ENCODE data around the gene SMAD3.
"Not testable (repeated sequence)": the region's sequence is repeated elsewhere in the genome, so short reads cannot be mapped to it uniquely, and the experiment has no call there.

Gene SMAD3

DNA sequence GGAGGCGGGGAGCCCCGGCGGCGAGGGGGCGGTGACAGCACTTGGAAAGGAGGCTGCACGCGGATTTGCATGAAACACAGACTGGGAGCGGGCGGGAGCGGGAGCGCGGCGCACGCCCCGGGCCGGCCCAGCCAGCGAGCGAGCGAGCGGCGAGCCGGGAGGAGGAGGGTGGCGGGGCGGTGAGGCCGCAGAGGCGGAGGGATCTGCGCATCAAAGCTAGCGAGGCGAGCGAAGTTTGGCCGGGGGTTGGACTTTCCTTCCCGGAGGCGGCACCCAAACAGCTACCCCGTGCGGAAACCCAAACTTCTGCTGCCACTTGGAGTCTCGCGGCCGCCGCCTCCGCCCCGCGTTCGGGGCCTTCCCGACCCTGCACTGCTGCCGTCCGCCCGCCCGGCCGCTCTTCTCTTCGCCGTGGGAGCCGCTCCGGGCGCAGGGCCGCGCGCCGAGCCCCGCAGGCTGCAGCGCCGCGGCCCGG is at the start of gene SMAD3:
Gene SMAD3, plus strand, starts transcription at position 72 of the 475 bp plus-strand sequence. CDS start 553 bp downstream, outside the sequence.
- peaks cover 37% of the 10 kb centered on the region for H4K20me1 ChIP-seq
- peak within 1 kb of the TSS; percentile 96 for H3K27ac ChIP-seq
- H3K4me2 ChIP-seq, result peak within 1 kb of the TSS; percentile 98
- peak within 1 kb of the TSS; percentile 91 for H3K4me3 ChIP-seq
- H3K9ac ChIP-seq, result peak within 1 kb of the TSS; percentile 98
- H3K4me1 ChIP-seq, result peaks cover 47% of the 10 kb centered on the region
- H3K9me3 ChIP-seq, result no peaks in the 10 kb centered on the region
- no peaks in the 10 kb centered on the region for H3K27me3 ChIP-seq
- H3K36me3 ChIP-seq, result peaks cover 13% of the 10 kb centered on the region; the same call in 1 of the 2 replicates
- no peak for TF ChIP-seq Cebpa-rat (IDR thresholded peaks at IDR 0.05)

GRCh38 chr15:67017311-67017710 is 48.1 kb upstream of the SMAD3 start:
- Histone ChIP-seq H3K27ac (no peak overlapping the region), H3K4me2 (peak overlapping the region; percentile 59), H3K27me3 (no peaks in the 10 kb centered on the region), H3K9me3 (no peaks in the 10 kb centered on the region), H3K36me3 (no peaks in the 10 kb centered on the region), H3K4me1 (peaks cover 41% of the 10 kb centered on the region), H4K20me1 (no peaks in the 10 kb centered on the region), H3K9ac (no peak overlapping the region), H3K4me3 (no peak overlapping the region)
- no peak for TF ChIP-seq Cebpa-rat (IDR thresholded peaks at IDR 0.05)

- Histone ChIP-seq H3K4me2 (peak overlapping the region; percentile 59), H3K4me3 (no peak overlapping the region), H3K9me3 (no peaks in the 10 kb centered on the region), H3K36me3 (no peaks in the 10 kb centered on the region), H3K4me1 (peaks cover 40% of the 10 kb centered on the region), H3K27me3 (no peaks in the 10 kb centered on the region), H3K9ac (0 out of 2 replicates have a peak overlapping the region, but pooled peaks have one; percentile 7), H3K27ac (no peak overlapping the region), H4K20me1 (no peaks in the 10 kb centered on the region)
- TF ChIP-seq Cebpa-rat (IDR thresholded peaks at IDR 0.05), result no peak
Measured at GRCh38 chr15:67018026-67018425, 47.4 kb upstream of the SMAD3 start.

DNA sequence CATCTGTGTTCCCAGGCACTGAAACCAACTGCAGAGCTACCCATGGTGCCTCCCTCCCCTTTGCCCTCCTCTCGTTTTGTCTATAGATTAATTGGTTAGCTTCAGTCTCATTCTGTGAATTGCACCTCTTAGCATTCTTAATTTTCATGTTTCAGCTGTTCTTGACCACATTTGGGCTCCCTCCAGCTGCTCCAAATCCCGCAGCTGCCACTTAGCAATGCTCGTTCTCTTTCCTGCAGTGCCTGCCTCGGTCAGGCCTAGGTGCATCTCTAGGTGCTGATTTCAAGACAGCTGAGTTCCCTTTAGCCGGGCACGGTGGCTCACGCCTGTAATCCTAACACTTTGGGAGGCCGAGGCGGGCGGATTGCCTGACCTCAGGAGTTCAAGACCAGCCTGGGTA is 47.0 kb upstream of the SMAD3 start:
- Histone ChIP-seq H4K20me1 (no peaks in the 10 kb centered on the region), H3K36me3 (no peaks in the 10 kb centered on the region), H3K27ac (no peak overlapping the region), H3K9me3 (no peaks in the 10 kb centered on the region), H3K4me1 (peaks cover 36% of the 10 kb centered on the region), H3K4me2 (peak overlapping the region; percentile 59), H3K4me3 (no peak overlapping the region), H3K9ac (0 out of 2 replicates have a peak overlapping the region, but pooled peaks have one; percentile 7), H3K27me3 (no peaks in the 10 kb centered on the region)
- TF ChIP-seq Cebpa-rat (IDR thresholded peaks at IDR 0.05), result no peak

GRCh38 chr15:67019069-67019468 is 46.3 kb upstream of the SMAD3 start:
- TF ChIP-seq Cebpa-rat (IDR thresholded peaks at IDR 0.05), result no peak
- H3K4me3 ChIP-seq, result no peak overlapping the region
- H3K36me3 ChIP-seq, result no peaks in the 10 kb centered on the region
- H4K20me1 ChIP-seq, result no peaks in the 10 kb centered on the region
- no peak overlapping the region for H3K27ac ChIP-seq
- no peak overlapping the region for H3K9ac ChIP-seq
- peaks cover 32% of the 10 kb centered on the region for H3K4me1 ChIP-seq
- no peak overlapping the region for H3K4me2 ChIP-seq
- no peaks in the 10 kb centered on the region for H3K27me3 ChIP-seq
- H3K9me3 ChIP-seq, result no peaks in the 10 kb centered on the region

DNA sequence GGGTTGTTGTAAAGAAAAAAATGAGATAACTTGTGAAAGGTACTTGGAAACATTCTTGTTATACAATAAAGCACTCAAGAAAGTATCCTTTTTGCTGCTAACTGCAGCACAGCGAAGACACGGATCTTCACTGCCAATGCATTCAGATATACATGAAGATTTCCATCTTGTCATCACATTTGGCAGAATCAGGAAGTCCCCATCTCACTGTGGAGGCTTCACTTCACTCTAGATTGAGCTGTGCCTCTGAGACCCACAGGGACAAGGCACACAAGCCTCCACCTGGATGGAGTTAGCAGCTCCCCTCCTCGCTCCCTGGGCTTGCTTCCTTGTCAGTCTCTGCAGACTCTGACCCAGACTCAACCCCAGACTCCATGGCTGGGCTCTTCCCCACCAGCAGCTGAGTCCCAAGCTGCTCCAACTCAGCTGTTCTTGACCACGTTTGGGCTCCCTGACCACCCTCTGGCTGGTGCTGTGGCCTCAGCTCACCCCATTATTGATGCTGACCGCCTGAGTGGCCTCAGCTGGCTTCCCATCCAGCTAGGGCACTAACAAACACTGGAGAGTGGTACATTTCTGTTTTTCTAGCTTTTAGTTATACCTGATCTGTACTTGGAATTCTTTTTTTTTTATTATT is 45.4 kb upstream of the SMAD3 start:
- Histone ChIP-seq H3K4me2 (no peak overlapping the region), H3K4me3 (no peak overlapping the region), H3K9ac (no peak overlapping the region), H3K27ac (no peak overlapping the region), H3K27me3 (no peaks in the 10 kb centered on the region), H3K36me3 (no peaks in the 10 kb centered on the region), H3K4me1 (peaks cover 36% of the 10 kb centered on the region), H3K9me3 (no peaks in the 10 kb centered on the region), H4K20me1 (no peaks in the 10 kb centered on the region)
- TF ChIP-seq Cebpa-rat (IDR thresholded peaks at IDR 0.05), result no peak

- not testable (repeated sequence) for H3K9me3 ChIP-seq, H4K20me1 ChIP-seq, H3K4me3 ChIP-seq, H3K36me3 ChIP-seq, H3K4me2 ChIP-seq, H3K27me3 ChIP-seq, H3K9ac ChIP-seq, H3K27ac ChIP-seq
- peaks cover 42% of the 10 kb centered on the region for H3K4me1 ChIP-seq
Measured at GRCh38 chr15:67020668-67021067, 44.7 kb upstream of the SMAD3 start.

GRCh38 chr15:67021455-67021854 is 43.9 kb upstream of the SMAD3 start:
- H3K27me3 ChIP-seq, result no peaks in the 10 kb centered on the region
- TF ChIP-seq Cebpa-rat (IDR thresholded peaks at IDR 0.05), result no peak
- H3K4me2 ChIP-seq, result no peak overlapping the region
- no peaks in the 10 kb centered on the region for H3K36me3 ChIP-seq
- no peaks in the 10 kb centered on the region for H4K20me1 ChIP-seq
- H3K4me3 ChIP-seq, result no peak overlapping the region
- peaks cover 50% of the 10 kb centered on the region for H3K4me1 ChIP-seq
- H3K27ac ChIP-seq, result no peak overlapping the region
- no peak overlapping the region for H3K9ac ChIP-seq
- H3K9me3 ChIP-seq, result no peaks in the 10 kb centered on the region

DNA sequence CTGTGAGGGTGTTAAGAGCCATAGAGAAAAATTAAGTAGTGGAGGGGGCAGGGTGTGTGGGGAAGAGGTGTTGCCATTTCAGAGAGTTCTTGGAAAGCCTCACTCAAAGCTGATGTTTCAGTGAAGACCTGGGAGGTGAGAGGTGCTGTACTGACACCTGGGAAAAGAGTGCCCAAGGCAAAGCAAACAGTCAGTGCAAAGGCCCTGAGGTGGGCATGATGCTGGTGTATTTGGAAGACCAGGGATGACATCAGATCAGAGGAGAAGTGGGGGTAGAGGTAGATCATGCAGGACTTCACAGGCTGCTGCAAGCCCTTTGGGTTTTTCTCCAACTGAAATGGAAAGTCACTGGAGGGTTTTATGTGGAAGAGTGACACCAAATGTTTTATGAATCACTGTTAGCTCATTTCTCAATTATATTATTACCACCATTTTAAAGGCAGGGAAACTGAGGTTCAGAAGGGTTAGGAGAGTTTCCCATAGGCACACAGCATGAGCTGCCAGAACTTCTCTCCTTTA is 42.8 kb upstream of the SMAD3 start:
- Histone ChIP-seq H3K27ac (no peak overlapping the region), H4K20me1 (no peaks in the 10 kb centered on the region), H3K36me3 (no peaks in the 10 kb centered on the region), H3K4me1 (peaks cover 38% of the 10 kb centered on the region), H3K4me3 (no peak overlapping the region), H3K9ac (no peak overlapping the region), H3K9me3 (no peaks in the 10 kb centered on the region), H3K27me3 (no peaks in the 10 kb centered on the region), H3K4me2 (no peak overlapping the region)
- TF ChIP-seq Cebpa-rat (IDR thresholded peaks at IDR 0.05), result no peak

DNA sequence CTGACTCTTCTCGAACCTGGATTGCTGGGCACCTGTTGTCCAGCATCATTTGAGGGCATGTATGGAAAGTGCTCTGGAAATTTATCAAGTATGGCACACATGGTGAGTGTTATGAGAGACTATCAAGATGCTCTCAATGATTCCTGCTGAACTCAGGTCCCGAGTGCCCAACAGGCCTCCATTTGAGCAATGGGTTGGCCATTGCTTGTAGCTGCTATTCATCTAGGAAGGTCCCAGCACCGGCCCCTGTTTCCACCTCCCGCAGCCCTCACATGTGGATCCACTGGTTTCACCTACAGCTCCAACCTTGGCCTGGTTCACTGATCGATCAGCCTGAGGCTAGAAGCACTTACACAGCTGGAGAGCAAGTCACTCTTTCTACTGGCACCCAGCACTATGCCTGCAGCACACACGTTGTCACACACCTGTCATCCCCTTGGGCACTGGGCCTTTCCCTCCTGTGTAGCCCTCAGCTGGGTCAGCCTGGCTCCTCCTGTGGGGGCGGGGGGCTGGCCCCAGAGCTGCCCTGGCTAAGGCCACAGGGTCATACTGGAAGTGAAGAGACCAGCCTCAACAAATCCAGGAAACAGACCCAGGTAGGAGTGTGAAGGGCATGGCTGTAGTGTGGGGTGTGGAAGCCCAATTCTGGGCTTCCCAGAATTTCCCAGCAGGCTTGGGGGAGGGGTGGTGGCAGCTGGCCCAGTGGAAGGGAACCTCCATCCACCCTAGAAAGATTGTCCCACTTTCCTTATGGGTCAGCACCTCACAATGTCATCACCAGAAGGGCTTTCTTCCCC is 41.7 kb upstream of the SMAD3 start:
- Histone ChIP-seq H3K36me3 (no peaks in the 10 kb centered on the region), H3K9ac (no peak overlapping the region), H3K4me3 (no peak overlapping the region), H3K4me2 (peak overlapping the region; percentile 70), H4K20me1 (no peaks in the 10 kb centered on the region), H3K4me1 (peaks cover 27% of the 10 kb centered on the region), H3K27me3 (no peaks in the 10 kb centered on the region), H3K27ac (no peak overlapping the region), H3K9me3 (no peaks in the 10 kb centered on the region)
- no peak for TF ChIP-seq Cebpa-rat (IDR thresholded peaks at IDR 0.05)

Measured in BLaER1 (cell line).